Right ventricle myocardium superior (tissue), 1 donor: ENCODE data around the gene KLK6. TPM values are rescaled to one million over a fixed set of nuclear protein-coding genes. Genes with fewer than 3 reads are reported as not detected.

ENCODE experiments used
- ATAC-seq: fragments of 200-7000 bp; cut with Tn5 transposase; one replicate; pipeline ENCODE4 v1.9.1; 2020; ENCODE audit warnings: mild to moderate bottlenecking; ENCODE audit not compliant: poor library complexity
- DNase-seq: peaks from one replicate; pipeline ENCODE4 v3.0.0-alpha.2; 2020
- intact Hi-C: fragments of 100-400 bp; cut with DNase I; formaldehyde crosslinking; loops from one replicate; pipeline ENCODE4 v1.11.2; 2022
- long read RNA-seq: library from polyadenylated mRNA; unstranded; transcript quantifications from one replicate; pipeline ENCODE4 v2.0.0, GENCODE V29; 2021
- total RNA-seq: library from RNA; stranded (reverse); fragmentation: NEBNext Ultra II Directional; extraction: Animal tissue kit (Norgen Biotek cat#: 25700); gene quantifications from one replicate; pipeline ENCODE4 v1.2.1, GENCODE V29; 2021
- donor health status: DM: no; HTN: yes; CAD: no; lungs with severe emphysema.

KLK6 gene
- total RNA-seq = not detected
- long read RNA-seq = 0 reads

- DNase-seq (no peak), ATAC-seq (no peak)
- intact Hi-C loops = no loop called here
Observed at GRCh38 chr19:50969413-50969760, at the start of gene KLK6. Gene KLK6, minus strand, starts transcription at chr19:50969591. Its CDS starts 1,487 bp downstream, at chr19:50968104.

GRCh38 chr19:51018745-51019543 is 49.6 kb upstream of the KLK6 start:
- DNase-seq (no peak), ATAC-seq (peak; percentile 21)
- intact Hi-C loops = no loop called here

GRCh38 chr19:51016798-51017683 is 47.6 kb upstream of the KLK6 start:
- intact Hi-C loops = no loop called here
- peak; percentile 51 for ATAC-seq
- DNase-seq = no peak

- intact Hi-C loops = no loop called here
- ATAC-seq (no peak), DNase-seq (no peak)
Observed at GRCh38 chr19:51015691-51016267, 46.4 kb upstream of the KLK6 start.

- intact Hi-C loops = no loop called here
- ATAC-seq (no peak), DNase-seq (no peak)
Observed at GRCh38 chr19:51014242-51014641, 44.9 kb upstream of the KLK6 start.

- no peak for DNase-seq
- intact Hi-C loops = no loop called here
- ATAC-seq = no peak
Observed at GRCh38 chr19:51012661-51013190, 43.3 kb upstream of the KLK6 start.

- no peak for DNase-seq
- intact Hi-C loops = no loop called here
- ATAC-seq = no peak
Observed at GRCh38 chr19:51010066-51010795, 40.8 kb upstream of the KLK6 start.

GRCh38 chr19:51009061-51009891 is 39.9 kb upstream of the KLK6 start:
- intact Hi-C loops = no loop called here
- ATAC-seq (no peak), DNase-seq (no peak)

- intact Hi-C loops = no loop called here
- DNase-seq = no peak
- no peak for ATAC-seq
Observed at GRCh38 chr19:51007488-51007887, 38.1 kb upstream of the KLK6 start.

- no peak for ATAC-seq
- DNase-seq = no peak
- intact Hi-C loops = no loop called here
Observed at GRCh38 chr19:51006406-51006805, 37.0 kb upstream of the KLK6 start.

GRCh38 chr19:51005248-51005647 is 35.9 kb upstream of the KLK6 start:
- intact Hi-C loops = no loop called here

GRCh38 chr19:51003316-51003715 is 33.9 kb upstream of the KLK6 start:
- no peak for ATAC-seq

More at GRCh38 chr19:51005248-51005647, 35.9 kb upstream of the KLK6 start:
- DNase-seq = no peak
- no peak for ATAC-seq

GRCh38 chr19:51002542-51003311 is 33.3 kb upstream of the KLK6 start:
- intact Hi-C loops = no loop called here
- DNase-seq (no peak), ATAC-seq (no peak)

More at GRCh38 chr19:51003316-51003715, 33.9 kb upstream of the KLK6 start:
- intact Hi-C loops = no loop called here
- DNase-seq = no peak

GRCh38 chr19:51002089-51002532 is 32.7 kb upstream of the KLK6 start:
- no peak for DNase-seq
- intact Hi-C loops = no loop called here
- no peak for ATAC-seq

- ATAC-seq = no peak
- intact Hi-C loops = no loop called here
- DNase-seq = no peak
Observed at GRCh38 chr19:51001515-51001914, 32.1 kb upstream of the KLK6 start, which contains the start of gene KLK8. Gene KLK8, minus strand, starts transcription at chr19:51001604. Its CDS starts 437 bp downstream, at chr19:51001167.

GRCh38 chr19:51000981-51001380 is 31.6 kb upstream of the KLK6 start:
- intact Hi-C loops = no loop called here
- DNase-seq (no peak), ATAC-seq (no peak)

- DNase-seq = no peak
- intact Hi-C loops = no loop called here
- ATAC-seq = no peak
Observed at GRCh38 chr19:51000426-51000825, 31.0 kb upstream of the KLK6 start.
